ENCODE data around the gene GADD45B. TPM values are rescaled to one million over a fixed set of nuclear protein-coding genes. Genes with fewer than 3 reads are reported as not detected.

GADD45B gene
- total RNA-seq, 1 experiment from 2014 or later: 56.2 TPM

DNA sequence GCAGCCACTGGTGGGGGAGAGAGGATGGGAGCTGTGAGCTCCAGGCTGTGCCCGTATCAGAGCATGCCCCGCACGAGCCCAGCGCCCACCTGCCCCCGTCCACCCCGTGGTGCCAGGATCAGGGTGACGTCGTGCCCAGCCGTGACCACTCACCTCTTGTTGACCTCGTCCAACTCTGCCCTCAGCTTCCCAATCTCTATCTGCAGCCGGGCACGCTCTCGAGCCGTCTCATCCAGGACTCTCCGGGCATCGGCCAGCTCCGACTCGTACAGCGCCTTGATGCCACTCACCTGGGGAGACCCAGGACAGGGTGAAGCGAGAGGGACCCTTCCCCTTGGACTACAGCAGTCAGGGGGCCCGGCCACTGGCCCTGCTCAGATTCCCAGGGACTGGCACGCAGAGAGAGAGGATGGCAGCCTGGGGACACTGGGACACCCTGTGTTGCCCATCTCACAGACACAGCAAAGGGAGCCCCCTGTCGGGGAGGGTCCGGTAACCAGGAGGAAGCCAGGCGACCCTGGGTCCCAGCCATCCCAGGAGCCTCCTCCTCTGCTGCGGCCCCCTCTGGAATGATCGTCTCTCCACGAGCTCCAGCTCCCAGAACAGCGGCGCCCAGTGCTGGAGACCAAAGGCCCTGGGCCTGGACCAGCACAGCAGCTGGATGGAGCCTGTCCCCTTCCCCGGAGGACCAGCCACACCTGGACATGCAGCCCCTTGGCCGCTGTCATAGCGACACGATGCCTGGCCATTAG lies 31.5 kb upstream of the GADD45B start:
- no peaks in the 10 kb centered on the region for H3K36me3 ChIP-seq (ENCODE audit: control insufficient read depth, insufficient read depth, low read length)
- TF ChIP-seq, protein P1, sequence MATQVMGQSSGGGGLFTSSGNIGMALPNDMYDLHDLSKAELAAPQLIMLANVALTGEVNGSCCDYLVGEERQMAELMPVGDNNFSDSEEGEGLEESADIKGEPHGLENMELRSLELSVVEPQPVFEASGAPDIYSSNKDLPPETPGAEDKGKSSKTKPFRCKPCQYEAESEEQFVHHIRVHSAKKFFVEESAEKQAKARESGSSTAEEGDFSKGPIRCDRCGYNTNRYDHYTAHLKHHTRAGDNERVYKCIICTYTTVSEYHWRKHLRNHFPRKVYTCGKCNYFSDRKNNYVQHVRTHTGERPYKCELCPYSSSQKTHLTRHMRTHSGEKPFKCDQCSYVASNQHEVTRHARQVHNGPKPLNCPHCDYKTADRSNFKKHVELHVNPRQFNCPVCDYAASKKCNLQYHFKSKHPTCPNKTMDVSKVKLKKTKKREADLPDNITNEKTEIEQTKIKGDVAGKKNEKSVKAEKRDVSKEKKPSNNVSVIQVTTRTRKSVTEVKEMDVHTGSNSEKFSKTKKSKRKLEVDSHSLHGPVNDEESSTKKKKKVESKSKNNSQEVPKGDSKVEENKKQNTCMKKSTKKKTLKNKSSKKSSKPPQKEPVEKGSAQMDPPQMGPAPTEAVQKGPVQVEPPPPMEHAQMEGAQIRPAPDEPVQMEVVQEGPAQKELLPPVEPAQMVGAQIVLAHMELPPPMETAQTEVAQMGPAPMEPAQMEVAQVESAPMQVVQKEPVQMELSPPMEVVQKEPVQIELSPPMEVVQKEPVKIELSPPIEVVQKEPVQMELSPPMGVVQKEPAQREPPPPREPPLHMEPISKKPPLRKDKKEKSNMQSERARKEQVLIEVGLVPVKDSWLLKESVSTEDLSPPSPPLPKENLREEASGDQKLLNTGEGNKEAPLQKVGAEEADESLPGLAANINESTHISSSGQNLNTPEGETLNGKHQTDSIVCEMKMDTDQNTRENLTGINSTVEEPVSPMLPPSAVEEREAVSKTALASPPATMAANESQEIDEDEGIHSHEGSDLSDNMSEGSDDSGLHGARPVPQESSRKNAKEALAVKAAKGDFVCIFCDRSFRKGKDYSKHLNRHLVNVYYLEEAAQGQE (IDR thresholded peaks at IDR 0.05; ENCODE audit: insufficient read depth in 1 of 2, low read depth in 2 of 2, low read length in 1 of 2): no peak
- TF ChIP-seq TCF7L2 (IDR thresholded peaks at IDR 0.05; ENCODE audit: low read depth, low read length) (no peak), SIN3A (IDR thresholded peaks at IDR 0.05; ENCODE audit: borderline replicate concordance, insufficient read depth, low read depth, low read length) (no peak), POLR2AphosphoS5 (IDR thresholded peaks at IDR 0.05; ENCODE audit: low read depth, low read length) (no peak)
- TF ChIP-seq, protein P2, sequence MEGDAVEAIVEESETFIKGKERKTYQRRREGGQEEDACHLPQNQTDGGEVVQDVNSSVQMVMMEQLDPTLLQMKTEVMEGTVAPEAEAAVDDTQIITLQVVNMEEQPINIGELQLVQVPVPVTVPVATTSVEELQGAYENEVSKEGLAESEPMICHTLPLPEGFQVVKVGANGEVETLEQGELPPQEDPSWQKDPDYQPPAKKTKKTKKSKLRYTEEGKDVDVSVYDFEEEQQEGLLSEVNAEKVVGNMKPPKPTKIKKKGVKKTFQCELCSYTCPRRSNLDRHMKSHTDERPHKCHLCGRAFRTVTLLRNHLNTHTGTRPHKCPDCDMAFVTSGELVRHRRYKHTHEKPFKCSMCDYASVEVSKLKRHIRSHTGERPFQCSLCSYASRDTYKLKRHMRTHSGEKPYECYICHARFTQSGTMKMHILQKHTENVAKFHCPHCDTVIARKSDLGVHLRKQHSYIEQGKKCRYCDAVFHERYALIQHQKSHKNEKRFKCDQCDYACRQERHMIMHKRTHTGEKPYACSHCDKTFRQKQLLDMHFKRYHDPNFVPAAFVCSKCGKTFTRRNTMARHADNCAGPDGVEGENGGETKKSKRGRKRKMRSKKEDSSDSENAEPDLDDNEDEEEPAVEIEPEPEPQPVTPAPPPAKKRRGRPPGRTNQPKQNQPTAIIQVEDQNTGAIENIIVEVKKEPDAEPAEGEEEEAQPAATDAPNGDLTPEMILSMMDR (IDR thresholded peaks at IDR 0.05): no peak
- H3K4me3 ChIP-seq (ENCODE audit: low read depth in 2 of 2, low read length in 2 of 2): no peak overlapping the region
- H3K4me1 ChIP-seq (ENCODE audit: control insufficient read depth, insufficient read depth, low read length): no peaks in the 10 kb centered on the region
- no TSS peak for BruUV-seq (replicated peaks)
- H3K27ac ChIP-seq (ENCODE audit: low read length): no peak overlapping the region
- ATAC-seq (no peak), DNase-seq (ENCODE audit: low read depth, low spot score) (no peak)
- in situ Hi-C loops (cut with HindIII; ENCODE audit: low pct_unique_long_range_greater_than_20kb, low sequenced_read_pairs): no loop called here
- no peaks in the 10 kb centered on the region for H3K27me3 ChIP-seq (ENCODE audit: control insufficient read depth, insufficient read depth, low read length)
- H3K9me3 ChIP-seq (ENCODE audit: control insufficient read depth, insufficient read depth, low read depth, low read length): no peaks in the 10 kb centered on the region
- intact Hi-C loops (cut with micrococcal nuclease; ENCODE audit: unreplicated experiment): no loop called here
- ChIA-PET POLR2A (no interaction called here), CTCF (interaction anchor here (0.6 kb wide), 1 partner anchor 8 kb away, joined by 4 read pairs; no protein-coding TSS in a partner anchor)

DNA sequence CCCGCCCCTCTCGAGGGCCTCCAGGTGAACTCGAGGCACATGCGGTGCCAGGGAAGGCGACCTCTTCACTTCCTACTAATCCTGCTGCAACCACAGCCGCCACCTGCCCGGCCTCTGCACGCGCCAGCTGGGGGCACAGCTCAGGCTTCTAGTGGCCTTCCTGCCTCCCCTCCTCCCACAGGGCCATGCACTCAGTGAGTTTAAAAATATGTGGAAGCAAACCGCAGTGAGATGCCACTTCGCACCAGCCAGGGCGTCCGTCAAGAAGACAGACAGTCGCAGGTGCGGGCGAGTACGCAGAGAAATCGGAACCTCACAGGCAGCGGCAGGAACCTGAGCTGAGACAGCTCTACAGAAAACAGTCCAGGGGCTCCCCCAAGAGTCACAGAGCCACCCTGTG lies 29.5 kb upstream of the GADD45B start:
- Histone ChIP-seq H3K4me3 (ENCODE audit: low read depth in 2 of 2, low read length in 2 of 2) (no peak overlapping the region), H3K36me3 (ENCODE audit: control insufficient read depth, insufficient read depth, low read length) (no peaks in the 10 kb centered on the region), H3K9me3 (ENCODE audit: control insufficient read depth, insufficient read depth, low read depth, low read length) (no peaks in the 10 kb centered on the region), H3K4me1 (ENCODE audit: control insufficient read depth, insufficient read depth, low read length) (no peaks in the 10 kb centered on the region), H3K27ac (ENCODE audit: low read length) (no peak overlapping the region), H3K27me3 (ENCODE audit: control insufficient read depth, insufficient read depth, low read length) (no peaks in the 10 kb centered on the region)
- TF ChIP-seq SIN3A (IDR thresholded peaks at IDR 0.05; ENCODE audit: borderline replicate concordance, insufficient read depth, low read depth, low read length) (no peak), POLR2AphosphoS5 (IDR thresholded peaks at IDR 0.05; ENCODE audit: low read depth, low read length) (no peak), TCF7L2 (IDR thresholded peaks at IDR 0.05; ENCODE audit: low read depth, low read length) (no peak)
- TF ChIP-seq, protein P1 (IDR thresholded peaks at IDR 0.05; ENCODE audit: insufficient read depth in 1 of 2, low read depth in 2 of 2, low read length in 1 of 2): no peak
- ChIA-PET CTCF (no interaction called here), POLR2A (no interaction called here)
- intact Hi-C loops (cut with micrococcal nuclease; ENCODE audit: unreplicated experiment): no loop called here
- no TSS peak for BruUV-seq (replicated peaks)
- DNase-seq (ENCODE audit: low read depth, low spot score) (no peak), ATAC-seq (no peak)
- in situ Hi-C loops (cut with HindIII; ENCODE audit: low pct_unique_long_range_greater_than_20kb, low sequenced_read_pairs): no loop called here

All from Panc1 (cell line).